Lung (tissue), 12 donors: ENCODE measurements around the gene PNKP. TPM values are rescaled to one million over a fixed set of nuclear protein-coding genes. Genes with fewer than 3 reads are reported as not detected.
A peak's percentile ranks its signal among the peaks of the same experiment; 100 is the strongest.

Experiments
- ATAC-seq: fragments of 200-7000 bp; cut with Tn5 transposase; one replicate; pipeline ENCODE4 v1.9.1; 2020; ENCODE audit warnings: moderate number of reproducible peaks; ENCODE audit not compliant: insufficient read depth, low FRiP score
- DNase-seq, 3 donors: peaks; one replicate each; pipeline ENCODE4 v3.0.0-alpha.2; 2013 to 2017
- H3K27ac ChIP-seq, 2 donors: one replicate each; pipeline ENCODE4 v1.5.1; 2013; ENCODE audit warnings: mild to moderate bottlenecking in 2 of 2, moderate library complexity in 2 of 2, control low read depth in 1 of 2, inconsistent platforms in 1 of 2, low read depth in 1 of 2, low read length in 1 of 2
- H3K27me3 ChIP-seq, 3 donors: one replicate each; pipeline ENCODE4 v1.5.1; 2013; ENCODE audit warnings: low read length in 2 of 3; ENCODE audit not compliant: control insufficient read depth in 3 of 3, insufficient read depth in 3 of 3
- H3K36me3 ChIP-seq, 4 donors: one replicate each; pipeline ENCODE4 v1.5.1; 2013; ENCODE audit warnings: low read length in 4 of 4, mild to moderate bottlenecking in 1 of 4, moderate library complexity in 1 of 4; ENCODE audit not compliant: control insufficient read depth in 4 of 4, insufficient read depth in 4 of 4
- H3K4me1 ChIP-seq, 5 donors: one replicate each; pipeline ENCODE4 v1.5.1; 2013; ENCODE audit warnings: low read length in 5 of 5, mild to moderate bottlenecking in 2 of 5, moderate library complexity in 1 of 5; ENCODE audit not compliant: control insufficient read depth in 5 of 5, insufficient read depth in 5 of 5
- H3K4me3 ChIP-seq: one replicate; pipeline ENCODE4 v1.5.1; 2013; ENCODE audit warnings: mild to moderate bottlenecking, control low read depth, moderate library complexity
- H3K9ac ChIP-seq, 2 donors: one replicate each; pipeline ENCODE4 v1.5.1; 2013; ENCODE audit warnings: low read length in 2 of 2, control low read depth in 1 of 2; ENCODE audit not compliant: insufficient read depth in 1 of 2
- H3K9me3 ChIP-seq, 4 donors: one replicate each; pipeline ENCODE4 v1.5.1; 2013; ENCODE audit warnings: low read length in 3 of 4, mild to moderate bottlenecking in 1 of 4, moderate library complexity in 1 of 4; ENCODE audit not compliant: control insufficient read depth in 4 of 4, insufficient read depth in 3 of 4
- WGBS, 2 donors: extraction: QIAGEN DNeasy Blood & Tissue Kit; methylation state at CpG; one replicate each; pipeline ENCODE4 v1.1.7; 2013; 5-methylcytosine and 5-hydroxymethylcytosine counted together
- polyA plus RNA-seq, 2 donors: library from polyadenylated mRNA; stranded (reverse); fragments of 200-250 nt; gene quantifications; one replicate each; pipeline ENCODE4 v1.2.1, GENCODE V29; 2013
- total RNA-seq, 2 donors: library from RNA; depleted of rRNA in 1 of 2; stranded (reverse); fragments of >200 nt in 1 of 2; gene quantifications; one replicate each; pipeline ENCODE4 v1.2.1, GENCODE V29; 2014 to 2021
- TF ChIP-seq, protein P1 (sequence below): IDR thresholded peaks from 2 replicates; pipeline ENCODE4 v1.5.1; 2012; ENCODE audit warnings: mild to moderate bottlenecking; ENCODE audit errors: control extremely low read depth, extremely low read depth
- donor health status: control.
- donor health status: control.
- donor health status: Bipolar disorder and iron deficiency.
- donor health status: healthy.
- donor health status: DM: yes; HTN: yes; CAD: no.

PNKP gene
- total and polyA plus RNA-seq, 4 donors: 44.7 to 120 (median 64.2) TPM

DNA sequence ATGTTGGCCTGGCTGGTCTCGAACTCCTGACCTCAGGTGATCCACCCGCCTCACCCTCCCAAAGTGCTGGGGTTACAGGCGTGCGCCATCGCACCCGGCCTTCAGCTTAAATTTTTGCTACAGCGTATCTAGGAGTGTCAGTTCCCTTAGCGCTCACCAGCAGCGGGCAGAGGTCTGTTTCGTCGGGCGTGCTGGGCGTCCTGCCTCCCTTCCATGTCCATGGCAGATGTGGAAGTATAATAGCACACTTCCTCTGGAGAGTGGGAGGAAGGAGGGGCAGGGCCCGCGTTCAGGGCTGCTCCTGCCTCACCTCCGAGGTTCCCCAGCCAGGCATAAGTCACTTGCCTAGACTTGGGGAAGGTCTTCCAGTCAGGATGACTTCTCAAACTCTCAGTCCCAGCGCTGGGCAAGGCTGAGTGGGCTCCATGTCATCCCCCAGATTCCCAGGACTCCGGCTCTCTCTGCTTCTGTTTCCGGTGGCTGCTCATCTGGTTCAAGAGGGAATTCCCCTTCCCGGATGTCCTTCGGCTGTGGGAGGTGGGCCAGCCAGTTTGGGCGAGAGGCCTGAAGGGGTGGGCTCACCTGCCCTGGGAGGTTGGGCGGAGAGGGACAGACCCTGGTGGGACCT is 19.8 kb upstream of the PNKP start:
- Histone ChIP-seq H3K27ac (no peak overlapping the region), H3K36me3 (peaks cover 11 to 36% (median 22%) of the 10 kb centered on the region in 4 donors), H3K27me3 (no peaks in the 10 kb centered on the region), H3K9me3 (peaks cover 0 to 2% (median 0%) of the 10 kb centered on the region in 4 donors), H3K4me1 (peaks cover 0 to 11% (median 0%) of the 10 kb centered on the region in 5 donors), H3K4me3 (no peak overlapping the region), H3K9ac (no peak overlapping the region)
- 65 to 67% methylated on average over 23 of the region's 23 CpGs for WGBS, 2 donors
- ATAC-seq: no peak
- DNase-seq: peak in 2 of 3 donors; percentile 30 to 39
- TF ChIP-seq, protein P1, sequence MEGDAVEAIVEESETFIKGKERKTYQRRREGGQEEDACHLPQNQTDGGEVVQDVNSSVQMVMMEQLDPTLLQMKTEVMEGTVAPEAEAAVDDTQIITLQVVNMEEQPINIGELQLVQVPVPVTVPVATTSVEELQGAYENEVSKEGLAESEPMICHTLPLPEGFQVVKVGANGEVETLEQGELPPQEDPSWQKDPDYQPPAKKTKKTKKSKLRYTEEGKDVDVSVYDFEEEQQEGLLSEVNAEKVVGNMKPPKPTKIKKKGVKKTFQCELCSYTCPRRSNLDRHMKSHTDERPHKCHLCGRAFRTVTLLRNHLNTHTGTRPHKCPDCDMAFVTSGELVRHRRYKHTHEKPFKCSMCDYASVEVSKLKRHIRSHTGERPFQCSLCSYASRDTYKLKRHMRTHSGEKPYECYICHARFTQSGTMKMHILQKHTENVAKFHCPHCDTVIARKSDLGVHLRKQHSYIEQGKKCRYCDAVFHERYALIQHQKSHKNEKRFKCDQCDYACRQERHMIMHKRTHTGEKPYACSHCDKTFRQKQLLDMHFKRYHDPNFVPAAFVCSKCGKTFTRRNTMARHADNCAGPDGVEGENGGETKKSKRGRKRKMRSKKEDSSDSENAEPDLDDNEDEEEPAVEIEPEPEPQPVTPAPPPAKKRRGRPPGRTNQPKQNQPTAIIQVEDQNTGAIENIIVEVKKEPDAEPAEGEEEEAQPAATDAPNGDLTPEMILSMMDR: no peak

DNA sequence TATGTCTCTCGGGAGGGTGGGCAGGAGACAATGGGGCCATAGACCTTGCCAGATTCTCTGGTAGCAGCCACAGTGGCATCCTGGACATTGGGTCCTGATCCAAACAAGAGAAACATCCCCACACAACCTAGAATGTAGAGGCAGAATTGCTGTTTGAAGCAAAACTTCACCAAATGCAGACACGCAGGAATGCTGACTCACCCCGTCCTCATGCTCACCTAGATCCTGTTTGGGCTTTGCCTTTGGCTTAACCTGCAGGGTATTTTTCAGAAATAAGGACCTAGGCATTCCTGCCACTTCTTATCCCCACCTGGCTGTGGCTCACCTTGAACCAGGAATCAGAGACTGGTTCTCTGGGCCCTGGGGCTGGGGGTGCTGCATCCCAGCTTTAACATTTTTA is 17.4 kb upstream of the PNKP start:
- TF ChIP-seq, protein P1: no peak
- no peak overlapping the region for H3K9ac ChIP-seq
- no peak overlapping the region for H3K4me3 ChIP-seq
- H3K27ac ChIP-seq: no peak overlapping the region
- peaks cover 17 to 58% (median 40%) of the 10 kb centered on the region in 4 donors for H3K36me3 ChIP-seq
- ATAC-seq: no peak
- DNase-seq: no peak
- peaks cover 0 to 2% (median 0%) of the 10 kb centered on the region in 4 donors for H3K9me3 ChIP-seq
- H3K4me1 ChIP-seq: peaks cover 0 to 3% (median 0%) of the 10 kb centered on the region in 5 donors
- 92% methylated on average over 3 of the region's 3 CpGs for WGBS, 2 donors
- no peaks in the 10 kb centered on the region for H3K27me3 ChIP-seq

DNA sequence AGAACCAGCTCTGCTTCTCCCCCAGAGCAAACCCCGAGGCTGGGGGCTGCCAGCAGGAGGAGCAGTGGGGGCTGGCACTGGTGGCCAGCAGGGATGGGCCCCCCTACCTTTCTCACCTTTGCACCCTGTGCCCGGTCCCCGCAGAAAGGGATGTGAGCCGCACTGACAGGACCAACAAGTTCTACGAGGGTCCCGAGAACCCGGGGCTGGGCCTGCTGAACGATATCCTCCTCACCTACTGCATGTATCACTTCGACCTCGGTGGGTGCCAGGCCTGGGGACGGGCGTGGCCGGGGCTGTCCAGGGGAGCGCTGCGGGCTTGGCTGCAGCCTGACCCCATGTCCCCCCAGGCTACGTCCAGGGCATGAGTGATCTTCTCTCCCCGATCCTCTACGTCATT is 16.7 kb upstream of the PNKP start:
- 94 to 95% methylated on average over 18 of the region's 18 CpGs for WGBS, 2 donors
- Histone ChIP-seq H3K4me3 (no peak overlapping the region), H3K27me3 (no peaks in the 10 kb centered on the region), H3K9me3 (peaks cover 0 to 2% (median 0%) of the 10 kb centered on the region in 4 donors), H3K9ac (no peak overlapping the region), H3K4me1 (no peaks in the 10 kb centered on the region), H3K27ac (no peak overlapping the region), H3K36me3 (peaks cover 17 to 60% (median 46%) of the 10 kb centered on the region in 4 donors)
- TF ChIP-seq, protein P1: no peak
- DNase-seq (no peak), ATAC-seq (no peak)

DNA sequence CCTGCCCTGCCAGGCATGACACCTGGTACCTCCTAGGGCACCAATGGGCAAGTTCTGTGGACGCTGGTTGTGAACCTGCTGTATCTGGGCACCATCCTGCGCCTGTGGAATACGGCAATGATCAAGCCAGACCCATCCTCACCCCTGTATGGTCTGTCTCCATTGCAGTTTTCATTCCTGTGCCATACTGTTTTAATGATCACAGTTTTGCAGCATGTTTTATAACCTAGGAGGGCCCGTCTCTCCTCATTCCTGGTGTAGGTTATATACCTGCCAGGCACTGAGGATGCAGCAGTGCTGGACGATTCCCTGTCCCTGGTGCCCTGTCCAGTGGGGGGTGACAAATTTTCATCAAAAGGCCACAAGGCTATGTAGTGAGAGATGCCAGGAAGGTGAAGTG is 15.7 kb upstream of the PNKP start:
- no peaks in the 10 kb centered on the region for H3K27me3 ChIP-seq
- H3K27ac ChIP-seq: no peak overlapping the region
- no peak overlapping the region for H3K9ac ChIP-seq
- DNase-seq (no peak), ATAC-seq (no peak)
- peaks cover 17 to 58% (median 46%) of the 10 kb centered on the region in 4 donors for H3K36me3 ChIP-seq
- peaks cover 0 to 8% (median 0%) of the 10 kb centered on the region in 5 donors for H3K4me1 ChIP-seq
- H3K9me3 ChIP-seq: peaks cover 0 to 2% (median 0%) of the 10 kb centered on the region in 4 donors
- TF ChIP-seq, protein P1: no peak
- 96 to 97% methylated on average over 5 of the region's 5 CpGs for WGBS, 2 donors
- no peak overlapping the region for H3K4me3 ChIP-seq
